Body of pancreas (tissue), 4 donors: Measurements from ENCODE around the gene NEDD4L. TPM values are rescaled to one million over a fixed set of nuclear protein-coding genes. Genes with fewer than 3 reads are reported as not detected.

Source experiments
- ATAC-seq: fragments of 150-250 bp; one replicate; pipeline ENCODE4 v1.9.1; 2016
- DNase-seq, 4 donors: peaks; one replicate each; pipeline ENCODE4 v3.0.0-alpha.2; 2019
- H3K27ac ChIP-seq, 4 donors: fragments of 200-600 bp; sonication (generic); 1 replicate in 3 of 4; 2 replicates in 1 of 4; pipeline versions ENCODE4 v1.5.1 to v1.6.1; 2016 to 2019; ENCODE audit warnings: mild to moderate bottlenecking in 1 of 4, mixed read lengths in 1 of 4, moderate library complexity in 1 of 4
- H3K27me3 ChIP-seq, 2 donors: fragments of 200-600 bp; sonication (generic); one replicate each; pipeline ENCODE4 v1.6.0; 2016; ENCODE audit warnings: mild to moderate bottlenecking in 1 of 2
- H3K36me3 ChIP-seq, 2 donors: fragments of 200-600 bp; sonication (generic); replicated peaks in 1 of 2; 2 replicates each; pipeline ENCODE4 v1.5.1; 2016; ENCODE audit warnings: low read depth in 2 of 2; ENCODE audit not compliant: insufficient read depth in 1 of 2
- H3K4me1 ChIP-seq: fragments of 200-600 bp; sonication (generic); one replicate; pipeline ENCODE4 v1.6.0; 2016
- H3K4me3 ChIP-seq, 2 donors: fragments of 200-600 bp; sonication (generic); 1 replicate in 1 of 2; 2 replicates in 1 of 2; pipeline ENCODE4 v1.5.1; 2016 to 2019
- H3K9me3 ChIP-seq, 3 donors: fragments of 200-600 bp; sonication (generic); 1 replicate in 2 of 3; 2 replicates in 1 of 3; pipeline ENCODE4 v1.5.1; 2016
- POLR2A ChIP-seq, 3 donors: fragments of 450-650 bp; IDR thresholded peaks; one replicate each; pipeline ENCODE4 v1.6.1; 2016; ENCODE audit warnings: antibody characterized with exemption in 3 of 3, mild to moderate bottlenecking in 2 of 3
- WGBS, 2 donors: methylation state at CpG; one replicate each; pipeline ENCODE4 v1.1.5; 2017; 5-methylcytosine and 5-hydroxymethylcytosine counted together
- intact Hi-C: fragments of 100-400 bp; cut with DNase I; formaldehyde crosslinking; loops from one replicate; pipeline ENCODE4 v1.15.1; 2023
- total RNA-seq, 2 donors: library from RNA; depleted of rRNA; stranded (reverse); fragments of >200 nt; gene quantifications; one replicate each; pipeline ENCODE4 v1.1.0, GENCODE V29; 2016
- TF ChIP-seq, protein P1 (sequence below), 7 experiments: fragments of 450-650 bp in 4 of 7; fragments of 200-600 bp in 3 of 7; sonication (generic) in 3 of 7; IDR thresholded peaks; one replicate each; pipeline ENCODE4 v1.5.1; 2016 to 2019; ENCODE audit warnings: antibody characterized with exemption in 7 of 7

The NEDD4L gene
- total RNA-seq, 2 donors from 2014 or later: 105 to 108 TPM

DNA sequence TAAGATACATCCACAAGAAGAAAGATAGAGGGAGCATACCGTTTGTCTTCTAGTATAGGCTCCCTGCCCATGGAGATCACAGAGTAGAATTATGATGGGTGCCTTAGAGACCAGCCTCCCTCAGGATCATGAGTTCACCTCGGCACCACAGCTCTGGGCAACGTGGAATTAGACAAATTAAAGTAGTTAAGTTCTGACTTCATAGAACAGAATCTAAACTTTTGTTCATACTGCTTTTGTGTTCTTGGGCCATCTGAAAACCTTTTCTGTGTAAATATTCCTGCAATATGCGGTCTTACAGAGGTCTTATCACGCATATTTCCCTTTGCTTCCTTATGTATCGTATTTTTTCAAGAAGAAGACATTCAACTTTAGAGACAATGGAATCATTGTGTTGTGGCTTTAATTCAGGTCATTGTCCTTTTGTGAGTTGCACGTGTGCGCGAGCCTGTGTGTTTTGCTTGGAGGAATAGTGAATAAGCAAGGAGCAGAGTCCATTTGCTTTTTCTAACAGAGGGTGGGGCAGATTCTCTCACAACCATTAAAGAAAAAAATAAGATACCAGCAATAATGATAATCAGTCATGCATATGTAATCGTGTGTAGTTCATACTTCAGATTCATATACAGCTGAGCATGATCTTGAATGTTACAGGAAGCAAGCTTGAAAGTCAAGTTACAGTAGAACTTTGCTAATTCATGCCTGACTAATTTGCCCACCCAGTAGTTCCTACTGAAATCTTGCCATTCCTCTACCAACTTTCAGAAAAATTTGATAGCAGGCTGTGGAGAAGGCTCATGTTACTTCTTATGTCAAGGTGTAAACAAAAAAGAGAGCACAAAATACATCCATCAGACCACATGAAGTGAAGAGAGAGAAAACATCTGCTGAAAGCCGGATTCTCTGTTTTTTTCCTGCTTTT is 243.6 kb downstream of the NEDD4L start:
- peak; percentile 37 to 55 (median 46) for DNase-seq
- H3K4me1 ChIP-seq: peaks cover 79% of the 10 kb centered on the region
- no peaks in the 10 kb centered on the region for H3K36me3 ChIP-seq
- intact Hi-C loops: no loop called here
- 18% methylated on average over 11 of the region's 11 CpGs for WGBS, 2 donors
- no peak overlapping the region for H3K4me3 ChIP-seq
- H3K27ac ChIP-seq: peak overlapping the region; percentile 82 to 97 (median 91)
- TF ChIP-seq, protein P1, sequence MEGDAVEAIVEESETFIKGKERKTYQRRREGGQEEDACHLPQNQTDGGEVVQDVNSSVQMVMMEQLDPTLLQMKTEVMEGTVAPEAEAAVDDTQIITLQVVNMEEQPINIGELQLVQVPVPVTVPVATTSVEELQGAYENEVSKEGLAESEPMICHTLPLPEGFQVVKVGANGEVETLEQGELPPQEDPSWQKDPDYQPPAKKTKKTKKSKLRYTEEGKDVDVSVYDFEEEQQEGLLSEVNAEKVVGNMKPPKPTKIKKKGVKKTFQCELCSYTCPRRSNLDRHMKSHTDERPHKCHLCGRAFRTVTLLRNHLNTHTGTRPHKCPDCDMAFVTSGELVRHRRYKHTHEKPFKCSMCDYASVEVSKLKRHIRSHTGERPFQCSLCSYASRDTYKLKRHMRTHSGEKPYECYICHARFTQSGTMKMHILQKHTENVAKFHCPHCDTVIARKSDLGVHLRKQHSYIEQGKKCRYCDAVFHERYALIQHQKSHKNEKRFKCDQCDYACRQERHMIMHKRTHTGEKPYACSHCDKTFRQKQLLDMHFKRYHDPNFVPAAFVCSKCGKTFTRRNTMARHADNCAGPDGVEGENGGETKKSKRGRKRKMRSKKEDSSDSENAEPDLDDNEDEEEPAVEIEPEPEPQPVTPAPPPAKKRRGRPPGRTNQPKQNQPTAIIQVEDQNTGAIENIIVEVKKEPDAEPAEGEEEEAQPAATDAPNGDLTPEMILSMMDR (IDR thresholded peaks at IDR 0.05): no peak
- TF ChIP-seq POLR2A (IDR thresholded peaks at IDR 0.05): no peak
- peak; percentile 30 for ATAC-seq
- H3K27me3 ChIP-seq: no peaks in the 10 kb centered on the region
- no peaks in the 10 kb centered on the region for H3K9me3 ChIP-seq

DNA sequence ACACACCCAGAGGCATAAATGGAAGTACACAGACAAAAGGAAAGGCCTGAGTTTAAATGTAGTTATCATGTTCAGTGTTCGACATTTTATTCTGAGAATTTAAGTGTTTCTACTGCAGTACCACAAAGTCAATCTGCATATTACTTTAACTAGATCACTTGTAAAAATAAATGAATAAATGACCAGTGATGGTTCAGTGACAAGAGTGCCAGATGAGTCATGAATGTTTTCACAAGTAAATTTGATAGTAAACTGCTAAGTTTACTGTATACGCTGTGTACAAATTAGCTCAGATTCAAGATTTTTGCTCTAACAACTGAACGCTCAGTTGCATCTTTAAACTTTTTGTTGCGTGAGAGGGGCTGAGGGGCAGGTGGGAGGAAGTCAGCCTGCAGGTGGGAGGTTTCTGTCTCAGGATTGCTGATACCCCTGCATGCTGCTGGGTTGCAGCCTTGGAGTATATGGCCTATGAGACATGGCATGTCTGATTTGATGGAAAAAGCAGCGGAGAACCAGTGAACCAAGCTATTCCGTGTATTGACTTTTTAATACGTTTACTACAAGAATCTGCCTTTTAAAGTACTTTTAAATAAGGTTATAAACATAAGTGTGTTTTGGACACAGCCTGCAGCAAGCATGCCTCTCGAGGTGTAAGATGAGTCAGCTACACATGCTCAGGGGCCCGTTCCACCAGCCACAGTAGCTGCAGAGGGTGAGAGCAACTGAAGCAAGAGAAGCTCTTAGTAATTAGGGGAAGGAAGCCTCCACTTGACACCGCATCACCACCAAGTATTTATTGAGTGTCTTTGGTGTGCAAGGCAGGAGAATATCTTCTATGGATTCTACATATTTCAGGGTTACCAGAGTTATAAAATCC is 245.1 kb downstream of the NEDD4L start:
- intact Hi-C loops: no loop called here
- ATAC-seq: no peak
- no peak overlapping the region for H3K4me3 ChIP-seq

DNA sequence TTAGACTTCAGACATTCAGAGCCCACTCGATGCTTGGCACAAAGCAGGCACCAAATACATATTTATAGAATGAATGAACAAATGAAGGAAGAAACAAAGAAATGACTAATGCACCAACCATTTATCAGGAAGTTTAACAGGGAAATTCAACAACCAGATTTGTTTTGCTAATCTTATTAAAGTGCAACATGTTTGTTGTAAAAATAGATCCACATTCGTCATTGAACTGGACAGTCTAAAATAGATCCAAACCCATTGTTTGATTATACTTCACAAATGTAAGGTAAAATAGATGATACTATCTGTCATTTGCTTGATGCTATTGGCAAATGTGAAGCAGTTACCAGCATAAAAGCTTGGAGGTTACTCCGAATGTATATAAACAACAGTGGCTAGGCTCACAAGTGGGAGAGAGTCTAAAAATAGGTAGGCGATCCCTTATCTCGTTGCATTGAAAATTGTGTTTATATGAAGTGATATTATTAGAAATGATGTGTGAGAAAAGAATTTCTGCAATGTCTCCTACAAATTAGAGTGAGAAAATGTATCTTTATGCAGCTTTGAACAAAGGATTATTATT is 246.2 kb downstream of the NEDD4L start:
- no peaks in the 10 kb centered on the region for H3K36me3 ChIP-seq
- ATAC-seq: no peak
- TF ChIP-seq, protein P1 (IDR thresholded peaks at IDR 0.05): no peak
- no peak for TF ChIP-seq POLR2A (IDR thresholded peaks at IDR 0.05)
- no peaks in the 10 kb centered on the region for H3K9me3 ChIP-seq
- WGBS, 2 donors: 12 to 21% methylated on average over 5 of the region's 5 CpGs
- H3K4me1 ChIP-seq: peaks cover 57% of the 10 kb centered on the region
- no peak overlapping the region for H3K4me3 ChIP-seq
- H3K27me3 ChIP-seq: no peaks in the 10 kb centered on the region
- intact Hi-C loops: no loop called here
- no peak for DNase-seq
- H3K27ac ChIP-seq: peak overlapping the region in 3 of 4 donors; percentile 26 to 97 (median 86)

More for the DNA sequence above, 245.1 kb downstream of the NEDD4L start:
- WGBS, 2 donors: 81 to 82% methylated on average over 10 of the region's 10 CpGs
- TF ChIP-seq, protein P1 (IDR thresholded peaks at IDR 0.05): no peak
- TF ChIP-seq POLR2A (IDR thresholded peaks at IDR 0.05): no peak
- Histone ChIP-seq H3K4me1 (peaks cover 68% of the 10 kb centered on the region), H3K9me3 (no peaks in the 10 kb centered on the region), H3K36me3 (no peaks in the 10 kb centered on the region), H3K27ac (peak overlapping the region; percentile 51 to 97 (median 91)), H3K27me3 (no peaks in the 10 kb centered on the region)
- peak in 1 of 4 donors; percentile 58 for DNase-seq

DNA sequence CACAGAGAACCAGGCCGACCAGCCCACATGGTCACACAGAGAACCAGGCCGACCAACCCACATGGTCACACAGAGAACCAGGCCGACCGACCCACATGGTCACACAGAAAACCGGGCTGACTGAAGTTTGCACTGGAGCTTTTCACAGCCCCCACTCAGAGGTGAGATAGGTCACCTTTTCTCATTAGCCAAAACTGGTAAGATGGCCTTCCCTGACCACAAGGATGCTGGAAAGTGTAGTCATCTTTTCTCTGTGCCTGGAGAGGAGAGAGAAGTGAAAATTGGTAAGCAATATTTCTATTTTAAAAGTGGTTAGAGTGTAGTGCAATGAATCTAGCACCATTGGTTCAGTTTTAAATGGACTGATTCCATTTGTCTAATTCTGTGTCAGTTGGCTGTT is 247.1 kb downstream of the NEDD4L start:
- 94 to 100% methylated on average over 3 to 5 of the region's 5 CpGs for WGBS, 2 donors
- TF ChIP-seq, protein P1 (IDR thresholded peaks at IDR 0.05): no peak
- no peak for TF ChIP-seq POLR2A (IDR thresholded peaks at IDR 0.05)
- Histone ChIP-seq H3K36me3 (no peaks in the 10 kb centered on the region), H3K27me3 (no peaks in the 10 kb centered on the region), H3K4me3 (no peak overlapping the region), H3K9me3 (no peaks in the 10 kb centered on the region), H3K4me1 (peaks cover 50% of the 10 kb centered on the region), H3K27ac (peak overlapping the region in 3 of 4 donors; percentile 26 to 97 (median 86))
- intact Hi-C loops: no loop called here
- ATAC-seq (no peak), DNase-seq (no peak)
